T-cell (primary cell): ENCODE results near the gene KRTAP10-7. TPM values are rescaled to one million over a fixed set of nuclear protein-coding genes. Genes with fewer than 3 reads are reported as not detected.
A peak's percentile ranks its signal among the peaks of the same experiment; 100 is the strongest.
"Not testable (repeated sequence)": the region's sequence is repeated elsewhere in the genome, so short reads cannot be mapped to it uniquely, and the experiment has no call there.

ENCODE experiments used
- ATAC-seq, 4 experiments: fragments of 200-7000 bp in 3 of 4; fragments of 150-1000 bp in 1 of 4; cut with Tn5 transposase; replicated peaks in 1 of 4; 1 replicate in 3 of 4; 2 replicates in 1 of 4; pipeline ENCODE4 v1.10.0; 2021; ENCODE audit warnings: moderate library complexity in 3 of 4, mild to moderate bottlenecking in 2 of 4, moderate number of reproducible peaks in 1 of 4
- CTCF ChIA-PET, 2 donors: fragments of 300-600 bp; sonication (Branson Sonifier 250); formaldehyde crosslinking; loops; one replicate each; lab custom pipeline; 2022; ENCODE audit warnings: antibody characterized with exemption in 2 of 2; lab: Charles Lee
- POLR2A ChIA-PET, 2 donors: fragments of 300-600 bp; sonication (Branson Sonifier 250); formaldehyde crosslinking; loops; one replicate each; lab custom pipeline; 2022; ENCODE audit warnings: antibody characterized with exemption in 2 of 2; lab: Charles Lee
- DNase-seq, 35 experiments: peaks; one replicate each; pipeline versions ENCODE4 v3.0.0 to v3.0.0-alpha.2; 2013 to 2023
- H3K27ac ChIP-seq: one replicate; pipeline ENCODE4 v1.5.1; 2013; ENCODE audit warnings: low read length
- H3K27me3 ChIP-seq, 2 experiments: replicated peaks in 1 of 2; 1 replicate in 1 of 2; 2 replicates in 1 of 2; pipeline versions ENCODE4 v1.6.1 to v1.7.0; 2013; ENCODE audit warnings: low read length in 1 of 2, mixed read lengths in 1 of 2; ENCODE audit not compliant: control insufficient read depth in 2 of 2, insufficient read depth in 2 of 2; ENCODE audit errors: extremely low read depth in 1 of 2
- H3K36me3 ChIP-seq, 2 donors: 1 replicate in 1 of 2; 2 replicates in 1 of 2; pipeline versions ENCODE4 v1.6.1 to v1.7.0; 2013; ENCODE audit warnings: low read length in 1 of 2; ENCODE audit not compliant: control insufficient read depth in 2 of 2, insufficient read depth in 1 of 2; ENCODE audit errors: extremely low read depth in 1 of 2
- H3K4me1 ChIP-seq, 2 experiments: 1 replicate in 1 of 2; 2 replicates in 1 of 2; pipeline versions ENCODE4 v1.6.1 to v1.7.0; 2013; ENCODE audit warnings: low read length in 2 of 2, mixed read lengths in 1 of 2; ENCODE audit not compliant: insufficient read depth in 2 of 2, control insufficient read depth in 1 of 2; ENCODE audit errors: extremely low read depth in 1 of 2
- H3K4me3 ChIP-seq, 2 donors: 1 replicate in 1 of 2; 2 replicates in 1 of 2; pipeline versions ENCODE4 v1.5.1 to v1.7.0; 2013; ENCODE audit warnings: mild to moderate bottlenecking in 2 of 2, low read length in 1 of 2, moderate library complexity in 1 of 2; ENCODE audit not compliant: control insufficient read depth in 1 of 2; ENCODE audit errors: extremely low read depth in 1 of 2
- H3K9me3 ChIP-seq: 2 replicates; pipeline ENCODE4 v1.7.0; 2013
- H3K27ac Mint-ChIP-seq, 2 donors: one replicate each; pipeline ENCODE4 v1.8.0; 2020 to 2021; ENCODE audit warnings: mild to moderate bottlenecking in 2 of 2, mixed read lengths in 2 of 2
- H3K27me3 Mint-ChIP-seq, 2 donors: one replicate each; pipeline ENCODE4 v1.8.0; 2021 to 2022; ENCODE audit warnings: mixed read lengths in 2 of 2
- H3K36me3 Mint-ChIP-seq: one replicate; pipeline ENCODE4 v1.8.0; 2021; ENCODE audit warnings: mixed read lengths
- H3K4me1 Mint-ChIP-seq, 3 donors: one replicate each; pipeline ENCODE4 v1.8.0; 2020 to 2022; ENCODE audit warnings: mixed read lengths in 3 of 3, mild to moderate bottlenecking in 1 of 3
- H3K4me3 Mint-ChIP-seq, 3 donors: one replicate each; pipeline ENCODE4 v1.8.0; 2020 to 2022; ENCODE audit warnings: mild to moderate bottlenecking in 3 of 3, mixed read lengths in 3 of 3, moderate library complexity in 3 of 3
- H3K9me3 Mint-ChIP-seq, 3 donors: one replicate each; pipeline ENCODE4 v1.8.0; 2020 to 2022; ENCODE audit warnings: mixed read lengths in 3 of 3
- WGBS: methylation state at CpG from one replicate; pipeline ENCODE4 v1.1.5; 2013; ENCODE audit warnings: missing lambda C conversion rate; ENCODE audit not compliant: insufficient coverage; 5-methylcytosine and 5-hydroxymethylcytosine counted together
- total RNA-seq, 35 experiments: library from RNA in 6 of 35; stranded (reverse) in 6 of 35; fragments of 120-200 nt in 1 of 35; gene quantifications; one replicate each; pipeline versions ENCODE4 v1.2.1 to v1.2.4 and lab custom pipeline; 2013 to 2026

KRTAP10-7 gene
- total RNA-seq, 5 donors from 2014 or later (not counting 1 experiment from before 2014, with no cell fraction given) = not detected

GRCh38 chr21:44585892-44586291 lies 14.5 kb upstream of the KRTAP10-7 start:
- Histone ChIP-seq H3K36me3 (no peaks in the 10 kb centered on the region), H3K27me3 (peaks cover 0 to 24% of the 10 kb centered on the region in 2 experiments), H3K4me1 (peaks cover 0 to 4% of the 10 kb centered on the region in 2 experiments), H3K4me3 (no peak overlapping the region), H3K27ac (no peak overlapping the region), H3K9me3 (no peaks in the 10 kb centered on the region)
- Mint-ChIP-seq H3K4me1 (peaks cover 18 to 24% (median 22%) of the 10 kb centered on the region in 3 donors), H3K9me3 (peaks cover 4 to 9% (median 8%) of the 10 kb centered on the region in 3 donors), H3K4me3 (no peak overlapping the region), H3K27ac (peak overlapping the region in 1 of 2 donors; percentile 6), H3K36me3 (no peaks in the 10 kb centered on the region), H3K27me3 (peaks cover 22 to 44% of the 10 kb centered on the region in 2 donors)
- no peak for ATAC-seq
- DNase-seq = no peak
- ChIA-PET POLR2A (no interaction called here), CTCF (no interaction called here)
- 82% methylated on average over 3 of the region's 3 CpGs for WGBS

DNA sequence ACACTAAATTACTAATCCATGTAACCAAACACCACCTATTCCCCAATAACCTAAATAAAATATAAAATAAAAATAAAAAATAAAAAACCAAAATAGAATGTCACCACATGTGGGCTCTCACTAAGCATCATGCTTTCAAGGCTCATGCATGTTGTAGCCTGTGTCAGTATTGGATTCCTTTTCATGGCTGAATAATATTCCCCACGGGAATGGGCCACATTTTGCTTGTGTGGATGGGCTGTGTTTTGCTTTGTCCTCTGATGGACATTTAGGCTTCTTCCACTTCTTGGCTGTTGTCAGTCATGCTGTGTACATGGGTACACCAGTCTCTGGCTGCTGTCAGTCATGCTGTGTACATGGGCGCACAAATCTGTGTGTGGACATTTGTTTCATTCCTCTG lies 11.3 kb upstream of the KRTAP10-7 start:
- Histone ChIP-seq H3K9me3 (no peaks in the 10 kb centered on the region), H3K27me3 (peaks cover 0 to 34% of the 10 kb centered on the region in 2 experiments), H3K36me3 (no peaks in the 10 kb centered on the region), H3K4me1 (peaks cover 0 to 2% of the 10 kb centered on the region in 2 experiments), H3K4me3 (no peak overlapping the region), H3K27ac (no peak overlapping the region)
- WGBS = 100% methylated on average over 1 of the region's 2 CpGs
- Mint-ChIP-seq H3K4me1 (peaks cover 4 to 7% (median 6%) of the 10 kb centered on the region in 3 donors), H3K36me3 (no peaks in the 10 kb centered on the region), H3K9me3 (no peaks in the 10 kb centered on the region), H3K27me3 (peaks cover 21 to 44% of the 10 kb centered on the region in 2 donors), H3K27ac (no peak overlapping the region), H3K4me3 (no peak overlapping the region)
- DNase-seq = no peak
- ATAC-seq = no peak
- ChIA-PET CTCF (no interaction called here), POLR2A (no interaction called here)

- H3K9me3 ChIP-seq = no peaks in the 10 kb centered on the region
- ChIA-PET POLR2A (no interaction called here), CTCF (no interaction called here)
- Mint-ChIP-seq H3K27me3 (peaks cover 16 to 40% of the 10 kb centered on the region in 2 donors), H3K4me3 (no peak overlapping the region), H3K36me3 (no peaks in the 10 kb centered on the region), H3K4me1 (peaks cover 0 to 2% (median 0%) of the 10 kb centered on the region in 3 donors), H3K27ac (no peak overlapping the region), H3K9me3 (no peaks in the 10 kb centered on the region)
- H3K4me3 ChIP-seq = no peak overlapping the region
- WGBS = 85% methylated on average over 20 of the region's 24 CpGs
- H3K27ac ChIP-seq = no peak overlapping the region
- peaks cover 0 to 34% of the 10 kb centered on the region in 2 experiments for H3K27me3 ChIP-seq
- peaks cover 0 to 2% of the 10 kb centered on the region in 2 experiments for H3K4me1 ChIP-seq
- ATAC-seq (no peak), DNase-seq (no peak)
- H3K36me3 ChIP-seq = no peaks in the 10 kb centered on the region
These were observed 10.7 kb upstream of the KRTAP10-7 start for GRCh38 chr21:44589586-44590305.

DNA sequence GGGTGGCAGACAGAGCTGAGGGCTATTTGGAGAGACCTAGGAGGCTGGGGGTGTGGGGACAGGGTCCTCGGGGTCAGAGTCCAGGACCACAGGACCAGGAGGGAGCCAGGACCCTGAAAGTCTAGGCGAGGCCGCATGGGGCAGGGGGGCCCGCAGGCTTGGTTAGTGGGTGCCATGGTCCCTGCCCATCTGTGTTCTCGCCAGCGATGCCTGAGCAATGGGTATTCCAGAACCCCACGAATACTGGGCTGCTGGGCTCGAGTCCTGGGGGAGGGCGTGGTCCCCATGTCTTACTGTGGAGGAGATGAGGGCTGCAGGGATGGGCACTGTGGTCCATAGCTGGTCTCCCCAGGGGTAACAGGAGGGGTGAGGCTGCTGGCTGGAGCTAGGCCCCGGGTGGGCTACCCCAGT lies 10.1 kb upstream of the KRTAP10-7 start:
- Histone ChIP-seq H3K4me3 (no peak overlapping the region), H3K36me3 (no peaks in the 10 kb centered on the region), H3K4me1 (peaks cover 0 to 2% of the 10 kb centered on the region in 2 experiments), H3K9me3 (no peaks in the 10 kb centered on the region), H3K27ac (no peak overlapping the region), H3K27me3 (peaks cover 0 to 34% of the 10 kb centered on the region in 2 experiments)
- Mint-ChIP-seq H3K36me3 (no peaks in the 10 kb centered on the region), H3K27ac (no peak overlapping the region), H3K9me3 (no peaks in the 10 kb centered on the region), H3K4me1 (peaks cover 0 to 2% (median 0%) of the 10 kb centered on the region in 3 donors), H3K4me3 (no peak overlapping the region), H3K27me3 (peaks cover 12 to 37% of the 10 kb centered on the region in 2 donors)
- DNase-seq (no peak), ATAC-seq (no peak)
- POLR2A ChIA-PET = no interaction called here
- 61% methylated on average over 4 of the region's 10 CpGs for WGBS
- CTCF ChIA-PET = no interaction called here

DNA sequence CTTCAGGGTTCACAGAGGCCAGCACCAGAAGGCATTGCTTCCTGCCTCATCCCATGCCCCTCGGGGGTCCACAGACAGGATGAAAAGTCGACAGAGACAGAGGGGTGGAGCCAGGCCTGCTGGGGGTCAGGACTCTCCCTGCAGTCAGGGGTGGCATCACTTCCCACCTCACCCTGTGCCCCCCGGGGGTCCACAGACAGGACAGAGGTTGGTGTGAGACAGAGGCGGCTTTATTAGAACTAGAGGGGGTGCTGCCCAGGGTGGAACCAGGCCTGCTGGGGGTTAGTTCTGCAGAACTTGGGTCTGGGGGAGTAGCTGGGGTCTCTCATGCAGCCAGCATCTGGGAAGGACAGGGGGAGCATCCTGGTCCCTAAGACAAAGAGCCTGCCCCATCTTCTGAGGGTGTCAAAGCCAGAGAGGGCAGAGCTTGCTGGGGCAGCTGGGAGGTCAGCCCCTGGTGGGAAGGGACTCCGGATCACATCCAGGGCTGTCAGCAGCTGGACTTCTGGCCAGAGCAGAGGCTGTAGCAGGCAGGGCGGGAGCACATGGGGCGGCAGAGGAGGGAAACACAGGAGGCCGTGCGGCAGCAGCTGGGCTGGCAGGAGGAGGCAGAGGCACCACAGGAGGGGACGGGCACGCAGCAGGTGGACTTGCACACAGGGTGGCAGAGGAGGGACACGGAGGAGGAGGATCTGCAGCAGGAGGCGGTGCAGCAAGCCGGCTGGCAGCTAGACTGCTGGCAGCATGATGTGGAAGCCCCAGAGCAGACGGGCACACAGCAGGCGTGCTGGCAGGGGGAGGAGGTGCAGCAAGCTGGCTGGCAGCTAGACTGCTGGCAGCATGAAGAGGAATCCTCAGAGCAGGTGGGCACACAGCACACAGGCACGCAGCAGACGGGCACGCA lies 9.2 kb upstream of the KRTAP10-7 start:
- H3K4me3 ChIP-seq, H3K36me3 ChIP-seq, H3K4me1 ChIP-seq, H3K9me3 ChIP-seq, POLR2A ChIA-PET, H3K36me3 Mint-ChIP-seq, H3K27ac ChIP-seq, H3K9me3 Mint-ChIP-seq, H3K4me3 Mint-ChIP-seq, ATAC-seq, H3K27ac Mint-ChIP-seq, H3K4me1 Mint-ChIP-seq, CTCF ChIA-PET: not testable (repeated sequence)
- peaks cover 0 to 30% of the 10 kb centered on the region in 2 experiments for H3K27me3 ChIP-seq
- H3K27me3 Mint-ChIP-seq = peaks cover 8 to 32% of the 10 kb centered on the region in 2 donors
- DNase-seq = peak in 1 of 35 experiments; percentile 17
- WGBS = 95% methylated on average over 9 of the region's 19 CpGs

- DNase-seq, ATAC-seq, H3K9me3 ChIP-seq, CTCF ChIA-PET, H3K4me3 Mint-ChIP-seq, H3K36me3 ChIP-seq, POLR2A ChIA-PET, H3K27ac Mint-ChIP-seq, H3K4me3 ChIP-seq, H3K27ac ChIP-seq, H3K9me3 Mint-ChIP-seq, H3K36me3 Mint-ChIP-seq, H3K4me1 Mint-ChIP-seq, H3K4me1 ChIP-seq: not testable (repeated sequence)
- H3K27me3 Mint-ChIP-seq = peaks cover 4 to 26% of the 10 kb centered on the region in 2 donors
- H3K27me3 ChIP-seq = peaks cover 0 to 25% of the 10 kb centered on the region in 2 experiments
- WGBS = no CpG with 5 or more reads among the region's 4 CpGs
These were observed 8.6 kb upstream of the KRTAP10-7 start for GRCh38 chr21:44591801-44592130.
